Muscle of arm (tissue), 14 donors: ENCODE data around the gene LMBRD1. TPM values are rescaled to one million over a fixed set of nuclear protein-coding genes. Genes with fewer than 3 reads are reported as not detected.
"Not testable (repeated sequence)": the region's sequence is repeated elsewhere in the genome, so short reads cannot be mapped to it uniquely, and the experiment has no call there.

Experiments used
- DNase-seq: peaks from one replicate; pipeline ENCODE4 v3.0.0-alpha.2; 2013
- long read RNA-seq, 11 donors: transcript quantifications; one replicate each; lab custom pipeline, GENCODE V29; 2026
- polyA plus RNA-seq, 12 donors: library from polyadenylated mRNA; unstranded; fragments of 120-200 nt; gene quantifications; one replicate each; pipeline ENCODE4 v1.2.1, GENCODE V29; 2013; ENCODE audit not compliant: insufficient read length in 12 of 12

LMBRD1 gene
- polyA plus RNA-seq, result 10 to 100 TPM in 11 of 12 donors, not detected in 1; 33.5 to 46.1 (median 40.6) TPM
- long read RNA-seq, donor 1, transcript LMBRD1-202 (16 exons, 2,264 nt), result major isoform, 28 of 53 reads
- long read RNA-seq, donor 1, partial matches to known transcripts, result 22 of 53 reads
- long read RNA-seq, donor 1, other reads (novel, unspliced or antisense), result 0 of 53 reads
- long read RNA-seq, donor 2, transcript LMBRD1-202 (16 exons, 2,264 nt), result major isoform, 18 of 30 reads
- long read RNA-seq, donor 2, partial matches to known transcripts, result 5 of 30 reads
- long read RNA-seq, donor 2, other reads (novel, unspliced or antisense), result 0 of 30 reads
- long read RNA-seq, donor 3, partial matches to known transcripts, result 0 of 5 reads
- long read RNA-seq, donor 3, other reads (novel, unspliced or antisense), result 0 of 5 reads
- long read RNA-seq, donor 4, partial matches to known transcripts, result 0 of 6 reads
- long read RNA-seq, donor 4, other reads (novel, unspliced or antisense), result 0 of 6 reads
- long read RNA-seq, donor 5, transcript LMBRD1-202 (16 exons, 2,264 nt), result major isoform, 6 of 10 reads
- long read RNA-seq, donor 5, partial matches to known transcripts, result 0 of 10 reads
- long read RNA-seq, donor 5, other reads (novel, unspliced or antisense), result 0 of 10 reads
- long read RNA-seq, donor 6, transcript LMBRD1-202 (16 exons, 2,264 nt), result major isoform, 8 of 10 reads
- long read RNA-seq, donor 6, partial matches to known transcripts, result 0 of 10 reads
- long read RNA-seq, donor 6, other reads (novel, unspliced or antisense), result 0 of 10 reads
- long read RNA-seq, donor 7, transcript LMBRD1-202 (16 exons, 2,264 nt), result major isoform, 8 of 9 reads
- long read RNA-seq, donor 7, partial matches to known transcripts, result 0 of 9 reads
- long read RNA-seq, donor 7, other reads (novel, unspliced or antisense), result 0 of 9 reads
- long read RNA-seq, donor 8, transcript LMBRD1-202 (16 exons, 2,264 nt), result major isoform, 13 of 17 reads
- long read RNA-seq, donor 8, partial matches to known transcripts, result 0 of 17 reads
- long read RNA-seq, donor 8, other reads (novel, unspliced or antisense), result 0 of 17 reads
- long read RNA-seq, donor 9, transcript LMBRD1-202 (16 exons, 2,264 nt), result major isoform, 6 of 13 reads
- long read RNA-seq, donor 9, partial matches to known transcripts, result 5 of 13 reads
- long read RNA-seq, donor 9, other reads (novel, unspliced or antisense), result 0 of 13 reads
- long read RNA-seq, donor 10, transcript LMBRD1-202 (16 exons, 2,264 nt), result major isoform, 6 of 8 reads
- long read RNA-seq, donor 10, partial matches to known transcripts, result 0 of 8 reads
- long read RNA-seq, donor 10, other reads (novel, unspliced or antisense), result 0 of 8 reads
- long read RNA-seq, donor 11, partial matches to known transcripts, result 8 of 13 reads
- long read RNA-seq, donor 11, other reads (novel, unspliced or antisense), result 0 of 13 reads

- DNase-seq, result peak; percentile 94
Measured at GRCh38 chr6:69796642-69797390, at the start of gene LMBRD1. LMBRD1 (minus strand) TSS chr6:69797010; CDS start chr6:69796881, 129 bp downstream.

- DNase-seq, result no peak
Measured at GRCh38 chr6:69846312-69846711, 49.5 kb upstream of the LMBRD1 start.

GRCh38 chr6:69843189-69843588 lies 46.4 kb upstream of the LMBRD1 start:
- no peak for DNase-seq

- DNase-seq, result no peak
Measured at GRCh38 chr6:69841862-69842261, 45.1 kb upstream of the LMBRD1 start.

GRCh38 chr6:69835414-69836179 lies 38.8 kb upstream of the LMBRD1 start:
- DNase-seq, result peak; percentile 62

- no peak for DNase-seq
Measured at GRCh38 chr6:69832558-69832957, 35.7 kb upstream of the LMBRD1 start.

GRCh38 chr6:69827276-69827893 lies 30.6 kb upstream of the LMBRD1 start:
- DNase-seq, result no peak

GRCh38 chr6:69825904-69826303 lies 29.1 kb upstream of the LMBRD1 start:
- no peak for DNase-seq

GRCh38 chr6:69824355-69824754 lies 27.5 kb upstream of the LMBRD1 start:
- DNase-seq, result not testable (repeated sequence)

- DNase-seq, result no peak
Measured at GRCh38 chr6:69820438-69820837, 23.6 kb upstream of the LMBRD1 start.

- no peak for DNase-seq
Measured at GRCh38 chr6:69820018-69820417, 23.2 kb upstream of the LMBRD1 start.

- DNase-seq, result no peak
Measured at GRCh38 chr6:69819138-69819537, 22.3 kb upstream of the LMBRD1 start.

- no peak for DNase-seq
Measured at GRCh38 chr6:69818223-69818930, 21.6 kb upstream of the LMBRD1 start.

GRCh38 chr6:69817358-69817757 lies 20.5 kb upstream of the LMBRD1 start:
- no peak for DNase-seq

GRCh38 chr6:69816569-69816968 lies 19.8 kb upstream of the LMBRD1 start:
- DNase-seq, result no peak

- no peak for DNase-seq
Measured at GRCh38 chr6:69816026-69816425, 19.2 kb upstream of the LMBRD1 start.

GRCh38 chr6:69813508-69813907 lies 16.7 kb upstream of the LMBRD1 start:
- no peak for DNase-seq

GRCh38 chr6:69812746-69813427 lies 16.1 kb upstream of the LMBRD1 start:
- no peak for DNase-seq
